Activated T-helper 17 cell treated with anti-CD3 and anti-CD28 coated beads, Interleukin-2, amount 50 U/mL, for 72 hours (primary cell): ENCODE data around the gene DRD1. TPM values are rescaled to one million over a fixed set of nuclear protein-coding genes. Genes with fewer than 3 reads are reported as not detected.
A peak's percentile ranks its signal among the peaks of the same experiment; 100 is the strongest.
"Not testable (repeated sequence)": the region's sequence is repeated elsewhere in the genome, so short reads cannot be mapped to it uniquely, and the experiment has no call there.

Experiments used
- ATAC-seq: fragments of 150-1000 bp; cut with Tn5 transposase; replicated peaks from 2 replicates; pipeline ENCODE4 v1.10.0; 2021; ENCODE audit warnings: mild to moderate bottlenecking, moderate library complexity
- H3K27ac Mint-ChIP-seq: one replicate; pipeline ENCODE4 v1.8.0; 2022; ENCODE audit warnings: mixed read lengths
- H3K27me3 Mint-ChIP-seq: one replicate; pipeline ENCODE4 v1.8.0; 2022; ENCODE audit warnings: mixed read lengths
- H3K36me3 Mint-ChIP-seq: one replicate; pipeline ENCODE4 v1.8.0; 2022; ENCODE audit warnings: low read depth, mild to moderate bottlenecking, mixed read lengths
- H3K4me1 Mint-ChIP-seq: one replicate; pipeline ENCODE4 v1.8.0; 2022; ENCODE audit warnings: mixed read lengths
- H3K4me3 Mint-ChIP-seq: one replicate; pipeline ENCODE4 v1.8.0; 2022; ENCODE audit warnings: mild to moderate bottlenecking, mixed read lengths
- H3K9me3 Mint-ChIP-seq: one replicate; pipeline ENCODE4 v1.8.0; 2022; ENCODE audit warnings: mixed read lengths
- total RNA-seq, 2 donors: library from RNA; stranded (reverse); gene quantifications; one replicate each; pipeline ENCODE4 v1.2.3, GENCODE V29; 2022

DRD1 gene
- total RNA-seq, 2 donors from 2014 or later: not detected

DNA sequence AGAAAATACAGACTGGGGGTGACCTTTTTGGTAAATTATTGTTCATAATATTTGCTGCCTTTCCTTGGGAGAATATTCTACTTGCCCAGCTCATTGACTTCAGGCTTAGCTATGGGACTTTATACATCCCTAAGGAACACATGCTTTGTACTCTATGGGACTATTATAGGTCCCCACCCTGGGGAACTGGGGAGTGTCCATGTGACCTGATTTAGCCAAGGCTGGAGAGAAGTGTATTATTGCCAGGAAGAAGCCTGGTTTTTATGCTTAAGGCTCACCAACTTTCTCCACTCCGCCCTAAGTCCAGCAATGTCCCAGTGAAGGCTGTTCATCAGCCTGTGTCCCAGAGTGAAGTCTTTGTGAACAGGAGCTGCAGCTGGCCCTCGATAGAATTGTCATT lies 16.6 kb upstream of the DRD1 start:
- peaks cover 5% of the 10 kb centered on the region for H3K27me3 Mint-ChIP-seq
- H3K4me1 Mint-ChIP-seq: peaks cover 6% of the 10 kb centered on the region
- no peaks in the 10 kb centered on the region for H3K9me3 Mint-ChIP-seq
- H3K36me3 Mint-ChIP-seq: no peaks in the 10 kb centered on the region
- ATAC-seq: no peak
- no peak overlapping the region for H3K27ac Mint-ChIP-seq
- no peak overlapping the region for H3K4me3 Mint-ChIP-seq

- Mint-ChIP-seq H3K36me3 (no peaks in the 10 kb centered on the region), H3K4me1 (peaks cover 6% of the 10 kb centered on the region), H3K27ac (no peak overlapping the region), H3K9me3 (no peaks in the 10 kb centered on the region), H3K27me3 (peaks cover 9% of the 10 kb centered on the region), H3K4me3 (no peak overlapping the region)
- no peak for ATAC-seq
These were observed 16.1 kb upstream of the DRD1 start for GRCh38 chr5:175460126-175460525.

GRCh38 chr5:175457466-175457865 lies 13.5 kb upstream of the DRD1 start:
- Mint-ChIP-seq H3K4me3 (no peak overlapping the region), H3K27me3 (peaks cover 28% of the 10 kb centered on the region), H3K36me3 (no peaks in the 10 kb centered on the region), H3K9me3 (no peaks in the 10 kb centered on the region), H3K4me1 (no peaks in the 10 kb centered on the region), H3K27ac (no peak overlapping the region)
- peak; percentile 88 for ATAC-seq

- Mint-ChIP-seq H3K9me3 (no peaks in the 10 kb centered on the region), H3K36me3 (no peaks in the 10 kb centered on the region)
These were observed 12.2 kb upstream of the DRD1 start for GRCh38 chr5:175456105-175456742.

DNA sequence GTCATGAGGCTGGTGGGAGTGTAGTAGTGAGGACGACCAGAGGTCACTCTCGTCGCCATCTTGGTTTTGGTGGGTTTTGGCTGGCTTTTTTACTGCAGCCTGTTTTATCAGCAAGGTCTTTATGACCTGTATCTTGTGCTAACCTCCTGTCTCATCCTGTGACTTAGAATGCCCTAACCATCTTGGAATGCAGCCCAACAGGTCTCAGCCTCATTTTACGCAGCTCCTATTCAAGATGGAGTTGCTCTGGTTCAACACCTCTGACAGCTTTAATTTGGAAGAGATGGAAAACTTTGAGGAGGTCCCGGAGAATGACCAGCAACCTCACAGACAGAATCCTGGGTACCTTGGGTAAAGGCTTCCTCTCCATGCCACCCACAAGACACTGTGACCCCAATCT lies 10.4 kb upstream of the DRD1 start:
- H3K4me3 Mint-ChIP-seq, H3K27ac Mint-ChIP-seq, ATAC-seq, H3K9me3 Mint-ChIP-seq, H3K36me3 Mint-ChIP-seq, H3K4me1 Mint-ChIP-seq: not testable (repeated sequence)
- peaks cover 44% of the 10 kb centered on the region for H3K27me3 Mint-ChIP-seq

More at GRCh38 chr5:175456105-175456742, 12.2 kb upstream of the DRD1 start:
- Mint-ChIP-seq H3K27ac (no peak overlapping the region), H3K4me3 (no peak overlapping the region), H3K4me1 (no peaks in the 10 kb centered on the region), H3K27me3 (peaks cover 33% of the 10 kb centered on the region)
- ATAC-seq: no peak

DNA sequence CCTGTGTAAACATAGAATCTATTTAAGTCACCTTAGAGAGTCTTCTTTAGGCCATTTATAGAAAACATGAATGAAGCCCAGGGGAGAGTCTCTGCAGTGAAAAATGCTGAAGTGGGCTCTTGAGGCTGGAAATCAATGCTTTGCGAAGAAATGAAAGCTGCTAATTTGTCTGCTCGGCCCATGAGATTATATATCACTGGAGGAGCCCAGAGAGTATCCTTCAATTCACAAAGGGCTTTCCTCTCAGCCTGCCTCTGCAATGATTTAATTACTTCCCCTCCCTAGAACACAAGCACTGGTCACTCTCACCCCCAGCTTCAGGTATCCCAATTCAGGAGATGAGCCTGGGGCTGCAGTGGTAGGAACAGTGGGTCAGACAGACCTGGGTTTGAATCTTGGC lies 8.2 kb upstream of the DRD1 start:
- Mint-ChIP-seq H3K27me3 (peaks cover 52% of the 10 kb centered on the region), H3K4me1 (no peaks in the 10 kb centered on the region), H3K36me3 (no peaks in the 10 kb centered on the region), H3K9me3 (no peaks in the 10 kb centered on the region), H3K4me3 (no peak overlapping the region), H3K27ac (no peak overlapping the region)
- no peak for ATAC-seq

DNA sequence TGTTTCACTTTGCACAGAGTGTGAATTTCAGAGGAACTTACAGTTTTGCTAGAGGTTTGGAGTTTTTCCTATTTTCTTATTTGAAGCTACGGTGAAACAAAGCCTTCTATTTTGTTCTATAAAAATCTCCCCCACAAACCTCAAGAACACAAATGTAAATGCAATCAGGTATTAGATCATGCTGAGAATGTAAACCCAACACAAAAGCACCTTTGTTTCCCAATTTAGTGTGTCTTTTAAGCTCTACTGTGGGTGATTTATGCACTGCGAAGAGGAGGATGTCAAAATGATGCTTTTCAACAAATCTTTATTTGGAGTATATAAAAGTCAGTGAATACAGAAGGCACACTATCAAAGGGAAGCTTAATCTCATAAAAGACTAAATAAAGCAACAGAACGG lies 4.3 kb upstream of the DRD1 start:
- Mint-ChIP-seq H3K27me3 (peaks cover 43% of the 10 kb centered on the region), H3K27ac (no peak overlapping the region), H3K4me1 (no peaks in the 10 kb centered on the region), H3K36me3 (no peaks in the 10 kb centered on the region), H3K4me3 (no peak overlapping the region), H3K9me3 (no peaks in the 10 kb centered on the region)
- ATAC-seq: no peak

DNA sequence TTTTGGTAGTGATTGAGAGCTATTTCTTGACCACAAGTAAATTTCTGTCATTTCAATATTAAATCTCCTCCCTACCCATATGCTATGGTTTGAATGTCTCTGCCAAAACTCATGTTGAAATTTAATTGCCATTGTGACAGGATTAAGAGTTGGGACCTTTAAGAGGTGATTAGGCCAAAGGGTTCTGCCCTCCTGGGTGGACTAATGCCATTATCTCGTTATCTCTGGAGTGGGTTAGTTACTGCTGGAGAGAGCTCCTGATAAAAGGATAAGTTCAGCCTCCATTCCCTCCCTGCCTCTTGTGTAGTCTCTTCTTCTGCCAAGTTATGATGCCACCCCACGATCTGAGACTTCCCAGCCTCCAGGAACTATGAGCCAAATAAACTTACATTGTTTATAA lies 3.6 kb upstream of the DRD1 start:
- no peaks in the 10 kb centered on the region for H3K9me3 Mint-ChIP-seq
- no peak for ATAC-seq
- no peak overlapping the region for H3K4me3 Mint-ChIP-seq
- H3K36me3 Mint-ChIP-seq: no peaks in the 10 kb centered on the region
- H3K27ac Mint-ChIP-seq: no peak overlapping the region
- no peaks in the 10 kb centered on the region for H3K4me1 Mint-ChIP-seq
- H3K27me3 Mint-ChIP-seq: peaks cover 42% of the 10 kb centered on the region

- not testable (repeated sequence) for H3K9me3 Mint-ChIP-seq, H3K4me3 Mint-ChIP-seq, ATAC-seq, H3K36me3 Mint-ChIP-seq, H3K4me1 Mint-ChIP-seq, H3K27ac Mint-ChIP-seq
- H3K27me3 Mint-ChIP-seq: peaks cover 50% of the 10 kb centered on the region
These were observed 2.4 kb upstream of the DRD1 start for GRCh38 chr5:175446378-175446777.

- H3K4me1 Mint-ChIP-seq: no peaks in the 10 kb centered on the region
- no peak overlapping the region for H3K27ac Mint-ChIP-seq
- H3K36me3 Mint-ChIP-seq: no peaks in the 10 kb centered on the region
- ATAC-seq: no peak
- peak overlapping the region; percentile 52 for H3K4me3 Mint-ChIP-seq
- no peaks in the 10 kb centered on the region for H3K9me3 Mint-ChIP-seq
- peaks cover 48% of the 10 kb centered on the region for H3K27me3 Mint-ChIP-seq
These were observed 999 bp upstream of the DRD1 start for GRCh38 chr5:175444905-175445456.

DNA sequence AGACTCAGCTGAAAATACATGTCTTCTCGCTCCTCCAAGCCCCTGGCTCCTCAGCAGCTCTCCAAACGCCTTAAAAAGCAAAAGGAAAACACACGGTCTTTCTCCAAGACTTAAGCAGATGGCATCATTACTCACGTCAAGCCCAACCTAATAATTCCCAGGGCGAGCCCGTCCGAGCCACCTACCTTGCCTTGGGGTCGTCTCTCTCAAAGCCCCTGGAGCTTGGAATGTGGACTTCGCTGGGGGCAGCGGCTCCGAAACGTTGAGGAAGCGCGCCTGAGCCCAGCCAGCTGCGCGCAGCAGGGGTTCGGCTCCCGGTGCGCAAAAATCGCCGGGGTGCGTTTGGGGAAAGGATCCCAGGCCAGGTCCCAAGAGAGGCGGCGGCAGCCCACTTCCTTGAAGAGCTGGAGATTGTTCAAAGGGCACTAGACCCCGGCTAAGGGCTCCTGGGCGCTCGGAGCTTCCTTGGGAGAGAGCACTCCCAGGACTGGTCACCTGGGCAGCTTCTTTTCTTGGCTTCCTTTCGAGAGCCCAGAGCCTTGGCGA lies 395 bp downstream of the DRD1 start:
- Mint-ChIP-seq H3K4me1 (no peaks in the 10 kb centered on the region), H3K27ac (no peak overlapping the region), H3K9me3 (no peaks in the 10 kb centered on the region), H3K36me3 (no peaks in the 10 kb centered on the region), H3K4me3 (peak overlapping the region; percentile 14), H3K27me3 (peaks cover 49% of the 10 kb centered on the region)
- ATAC-seq: no peak

DNA sequence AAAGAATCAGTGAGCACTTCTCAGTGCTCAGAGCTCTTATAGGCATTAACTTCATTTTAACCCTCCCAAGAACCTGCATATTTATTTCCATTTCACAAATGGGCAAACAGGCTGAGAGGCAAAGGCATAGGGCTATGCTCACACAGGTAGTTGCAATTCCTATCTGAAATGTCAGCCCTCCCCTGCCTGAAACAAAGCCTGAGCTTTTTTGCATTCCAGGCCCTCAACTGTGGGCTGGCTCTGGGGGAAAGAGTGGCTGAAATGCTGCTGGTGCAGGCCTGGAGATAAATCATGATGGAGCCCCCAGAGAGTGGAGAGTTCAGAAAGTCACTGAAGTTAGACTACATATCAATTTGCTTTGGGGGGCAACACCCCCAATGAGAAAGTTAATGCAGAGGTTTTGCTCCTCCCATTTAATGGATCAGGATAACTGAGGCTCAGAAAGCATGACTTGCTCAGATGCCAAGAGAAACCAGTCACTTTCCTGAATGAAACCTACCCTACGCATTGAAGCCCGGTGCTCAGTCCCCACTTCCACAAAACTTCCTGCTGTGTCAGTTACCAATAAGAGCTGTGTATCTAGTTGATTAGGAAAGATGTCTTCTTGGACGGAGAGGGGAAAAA lies 5.6 kb downstream of the DRD1 start:
- Mint-ChIP-seq H3K36me3 (no peaks in the 10 kb centered on the region), H3K4me1 (no peaks in the 10 kb centered on the region), H3K9me3 (no peaks in the 10 kb centered on the region), H3K27me3 (peaks cover 45% of the 10 kb centered on the region), H3K27ac (no peak overlapping the region), H3K4me3 (no peak overlapping the region)
- ATAC-seq: no peak

GRCh38 chr5:175436359-175436758 lies 7.6 kb downstream of the DRD1 start:
- no peaks in the 10 kb centered on the region for H3K4me1 Mint-ChIP-seq
- no peak for ATAC-seq
- H3K4me3 Mint-ChIP-seq: no peak overlapping the region
- H3K27ac Mint-ChIP-seq: no peak overlapping the region
- H3K36me3 Mint-ChIP-seq: no peaks in the 10 kb centered on the region
- peaks cover 31% of the 10 kb centered on the region for H3K27me3 Mint-ChIP-seq
- H3K9me3 Mint-ChIP-seq: no peaks in the 10 kb centered on the region

DNA sequence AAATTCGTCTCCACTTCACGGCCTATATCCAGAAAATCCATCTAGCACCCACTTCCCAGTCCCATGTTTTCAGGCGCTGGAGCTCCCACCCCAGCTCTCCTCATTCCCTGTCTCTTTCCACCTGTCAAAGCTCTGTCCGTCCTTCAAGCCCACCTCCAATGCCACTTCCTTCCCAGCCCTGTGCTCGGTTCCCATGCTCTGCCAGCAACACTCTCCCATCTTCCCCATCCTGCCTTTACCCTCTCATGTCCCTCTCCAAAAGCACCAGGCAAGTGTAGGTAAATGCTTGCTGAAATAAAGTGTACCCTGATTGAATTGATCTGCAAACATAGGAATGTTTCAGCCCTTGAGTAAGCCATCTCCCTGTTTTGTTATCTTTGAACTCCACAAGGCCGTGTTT lies 9.2 kb downstream of the DRD1 start:
- ATAC-seq: no peak
- H3K27me3 Mint-ChIP-seq: peaks cover 19% of the 10 kb centered on the region
- H3K4me3 Mint-ChIP-seq: no peak overlapping the region
- H3K4me1 Mint-ChIP-seq: no peaks in the 10 kb centered on the region
- H3K27ac Mint-ChIP-seq: no peak overlapping the region
- no peaks in the 10 kb centered on the region for H3K9me3 Mint-ChIP-seq
- no peaks in the 10 kb centered on the region for H3K36me3 Mint-ChIP-seq

- no peaks in the 10 kb centered on the region for H3K4me1 Mint-ChIP-seq
- H3K27me3 Mint-ChIP-seq: peaks cover 34% of the 10 kb centered on the region
- no peak overlapping the region for H3K4me3 Mint-ChIP-seq
- no peaks in the 10 kb centered on the region for H3K9me3 Mint-ChIP-seq
- no peak overlapping the region for H3K27ac Mint-ChIP-seq
- no peaks in the 10 kb centered on the region for H3K36me3 Mint-ChIP-seq
- no peak for ATAC-seq
These were observed 16.2 kb downstream of the DRD1 start for GRCh38 chr5:175427762-175428161.
